Medulla oblongata (tissue), 1 donor: ENCODE results near the gene STRA6.

Experiments
- DNase-seq: peaks from one replicate; pipeline ENCODE4 v3.0.0-alpha.2; 2015; ENCODE audit errors: extremely low spot score

The STRA6 gene

DNA sequence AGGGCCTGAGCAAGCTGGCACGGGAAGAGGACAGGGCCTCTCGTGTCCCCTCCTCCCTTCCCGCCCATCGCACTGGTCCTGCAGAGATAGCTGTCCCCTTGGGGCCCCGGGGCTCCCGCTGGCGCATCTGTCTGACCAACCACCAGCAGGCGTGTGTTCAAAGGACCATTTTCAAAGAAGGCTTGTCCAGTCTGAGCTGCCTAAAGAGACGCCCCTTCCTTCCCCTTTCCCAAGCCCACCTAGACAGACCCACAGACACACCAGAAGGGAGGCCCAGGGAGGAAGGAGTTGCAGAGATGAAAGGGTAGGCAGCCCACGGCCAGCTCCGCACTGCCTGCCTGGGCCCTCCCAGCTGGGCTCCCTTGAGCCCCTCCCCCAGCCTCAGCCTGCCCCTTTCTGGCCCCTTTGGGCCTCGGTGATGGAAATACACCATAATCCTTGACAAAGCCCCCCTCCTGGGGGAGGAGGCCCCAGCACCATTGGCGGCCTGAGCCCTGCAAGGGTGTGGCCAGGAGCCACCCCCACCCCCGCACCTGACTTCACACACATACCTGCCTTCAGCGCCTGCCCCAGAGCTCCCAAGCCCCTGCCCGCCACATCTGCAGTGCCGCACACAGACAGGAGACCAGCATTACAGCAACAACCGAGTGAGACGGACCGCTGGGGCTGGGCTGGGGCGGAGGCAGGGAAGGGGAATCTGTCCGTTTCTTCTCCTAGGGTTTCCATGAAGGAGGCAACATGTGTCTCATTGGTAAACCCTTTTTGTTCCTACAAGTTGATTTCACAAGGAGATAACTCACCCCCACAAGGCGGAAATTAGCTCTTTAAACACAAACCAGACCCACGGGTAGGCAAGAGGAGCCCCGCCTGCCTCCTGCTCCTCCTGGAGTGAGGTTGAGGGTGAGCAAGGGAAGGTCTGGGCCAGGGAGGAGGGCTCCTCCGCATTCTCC is at the start of gene STRA6:
Gene STRA6 (minus strand): TSS at position 336 of the 950 bp plus-strand sequence. CDS start 520 bp downstream, outside the sequence.
- no peak for DNase-seq

GRCh38 chr15:74252291-74252690 is 49.7 kb upstream of the STRA6 start:
- DNase-seq = no peak

DNA sequence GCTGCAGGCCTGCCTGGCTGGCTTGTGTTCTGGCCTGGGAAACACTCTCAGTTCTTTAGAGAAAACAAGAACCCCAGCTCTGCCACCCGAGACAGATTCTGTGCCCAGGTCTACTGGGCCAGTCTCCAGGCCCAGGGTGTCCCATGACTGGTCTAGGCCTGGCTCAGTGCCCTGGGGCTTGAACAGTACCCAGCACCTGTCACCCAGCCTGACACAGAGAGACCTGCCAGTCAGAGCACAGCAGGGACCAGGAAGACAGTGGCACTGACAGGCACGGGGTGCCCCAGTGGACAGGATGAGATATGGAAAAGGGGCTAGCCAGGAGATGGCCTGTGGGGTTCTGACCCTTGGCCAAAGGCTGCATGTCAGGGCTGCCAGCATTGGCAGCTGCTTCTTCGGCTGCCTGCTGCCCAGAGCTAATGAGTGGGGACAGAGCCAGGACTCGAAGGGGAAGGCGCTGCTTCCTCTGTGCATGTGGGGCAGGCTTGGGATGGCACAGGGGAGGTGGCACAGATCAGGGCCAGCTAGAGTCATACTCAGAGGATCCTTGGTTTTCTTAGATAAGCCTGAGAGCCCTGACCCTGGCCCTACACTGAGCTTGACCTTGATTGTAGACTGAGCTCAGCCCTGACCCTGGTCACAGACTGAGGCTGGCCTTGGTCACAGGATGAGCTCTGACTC is 48.7 kb upstream of the STRA6 start:
- DNase-seq = peak; percentile 89

DNA sequence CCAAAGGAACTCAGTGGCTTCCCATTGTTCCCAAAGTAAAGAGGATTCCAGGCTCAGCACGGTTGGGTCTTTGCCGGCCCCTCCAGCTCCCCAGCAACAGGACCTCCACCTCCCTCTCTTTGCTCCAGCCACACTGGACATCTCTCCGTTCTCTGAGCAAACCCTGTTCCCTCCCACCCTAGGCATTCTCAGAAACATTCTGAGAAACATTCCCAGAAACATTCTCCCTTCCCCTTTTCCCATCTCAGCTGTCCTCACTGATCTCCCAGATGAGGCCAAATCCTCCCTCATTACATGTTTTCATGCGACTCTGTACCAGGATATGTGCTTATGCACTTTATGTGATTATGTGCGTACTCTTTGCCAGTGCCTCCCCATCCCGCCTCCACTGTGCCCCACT is 47.7 kb upstream of the STRA6 start:
- DNase-seq = no peak

DNA sequence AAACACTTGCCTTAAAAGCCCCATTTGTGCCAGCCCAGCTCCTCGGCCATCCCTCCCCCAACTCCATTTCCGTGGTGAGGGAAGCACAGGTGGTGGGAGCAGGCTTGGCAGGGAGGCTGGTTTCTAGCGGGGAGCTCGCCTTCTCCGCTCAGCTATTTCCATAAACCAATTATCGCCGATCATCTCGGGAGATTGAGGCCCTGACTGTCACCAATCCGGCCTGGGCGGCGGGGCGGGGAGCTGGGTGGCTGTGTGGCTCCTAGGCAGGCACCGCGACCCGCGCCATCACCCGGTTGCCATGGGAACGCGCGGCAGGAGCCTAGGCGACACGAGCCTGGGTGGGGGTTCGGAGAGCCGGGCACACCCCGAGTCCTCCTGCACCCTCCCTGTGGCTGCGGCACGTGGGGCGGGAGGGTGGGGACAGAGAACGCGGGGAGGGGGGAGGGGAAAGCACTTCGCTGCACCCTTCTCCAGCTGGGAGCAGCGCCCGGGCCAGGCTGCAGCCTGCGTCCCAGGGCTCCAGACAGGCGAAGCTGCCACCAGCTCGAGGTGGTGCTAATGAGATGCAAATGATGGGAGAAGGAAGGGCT is 42.9 kb upstream of the STRA6 start:
- no peak for DNase-seq

- no peak for DNase-seq
These were observed 42.3 kb upstream of the STRA6 start for GRCh38 chr15:74244822-74245341.

DNA sequence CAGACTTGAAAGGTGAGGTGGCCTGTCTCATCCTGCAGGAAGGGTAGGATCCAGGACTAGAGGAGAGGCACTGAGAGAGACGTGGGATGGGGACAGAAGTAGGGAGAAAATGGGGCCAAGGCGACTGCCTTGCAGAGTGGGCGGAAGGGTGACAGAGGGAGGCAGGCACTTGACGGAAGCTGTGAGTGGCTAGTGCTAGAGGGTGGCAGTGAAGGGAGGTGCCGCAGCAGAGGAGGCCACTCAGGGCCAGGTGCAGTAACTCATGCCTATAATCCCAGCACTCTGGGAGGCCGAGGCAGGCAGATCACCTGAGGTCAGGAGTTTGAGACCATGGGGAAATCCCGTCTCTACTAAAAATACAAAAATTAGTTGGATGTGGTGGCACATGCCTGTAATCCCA is 40.8 kb upstream of the STRA6 start:
- DNase-seq = no peak

GRCh38 chr15:74242441-74243185 is 40.0 kb upstream of the STRA6 start:
- no peak for DNase-seq

DNA sequence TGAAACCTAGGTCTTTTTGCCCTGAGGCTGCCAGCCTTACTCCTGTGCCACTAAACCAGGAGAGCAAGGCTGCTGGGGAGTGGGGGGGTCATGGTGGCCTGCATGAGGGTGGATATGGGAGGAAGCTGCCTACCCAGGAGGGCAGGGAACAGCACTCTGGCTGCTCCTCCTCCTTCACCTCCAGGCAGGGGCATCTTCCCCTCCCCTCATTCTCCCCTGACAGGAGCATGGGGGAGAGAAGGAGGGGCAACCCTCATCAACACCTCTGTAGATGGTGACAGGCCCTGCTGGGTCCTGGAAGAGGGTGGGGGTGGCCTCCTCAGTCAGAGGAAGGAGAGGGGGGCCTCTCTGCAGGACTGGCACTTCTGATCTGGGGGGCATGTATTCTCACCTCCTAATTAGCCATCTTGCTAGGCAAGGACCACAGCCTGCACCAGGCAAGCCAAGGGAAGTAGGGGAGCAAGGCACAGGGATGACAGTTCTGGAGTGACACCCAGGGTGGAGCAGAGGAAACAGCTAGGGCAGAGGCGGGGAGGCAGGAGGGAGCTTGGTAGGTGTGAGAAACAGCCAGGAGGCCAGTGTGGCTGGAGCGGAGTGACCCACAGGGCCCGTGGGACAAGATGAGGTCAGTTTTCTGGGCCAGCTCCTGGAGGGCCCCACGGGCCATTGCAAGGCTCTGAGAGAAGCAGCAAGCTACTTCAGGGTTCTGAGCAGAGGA is 38.5 kb upstream of the STRA6 start:
- no peak for DNase-seq

DNA sequence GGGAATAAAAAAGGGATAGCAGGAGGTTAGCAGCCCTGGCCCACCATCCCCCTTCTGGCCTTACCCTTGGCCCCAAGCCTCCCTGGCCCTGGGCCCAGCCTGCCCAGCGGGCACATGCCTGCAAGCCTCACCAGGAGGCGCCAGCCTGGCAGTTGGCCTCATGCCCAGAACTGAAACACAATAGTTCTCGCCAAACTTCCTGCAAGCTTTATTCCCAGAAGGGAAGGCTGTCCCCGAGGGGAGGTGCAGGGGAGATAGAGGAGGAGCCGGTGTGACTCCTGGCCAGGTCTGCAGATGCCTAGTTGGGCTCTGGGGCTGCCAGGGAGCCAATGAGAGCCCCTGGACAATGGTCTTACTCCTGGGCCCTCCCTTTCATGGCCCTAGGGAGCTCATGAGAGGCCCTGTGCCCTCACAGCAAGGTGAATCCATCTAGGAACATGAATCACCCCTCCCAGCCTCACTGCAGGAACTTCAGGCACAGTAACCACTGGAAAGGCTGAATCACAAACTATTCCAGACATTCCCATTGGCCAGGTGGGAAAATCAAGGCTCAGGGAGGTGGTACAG is 37.5 kb upstream of the STRA6 start:
- peak; percentile 90 for DNase-seq

DNA sequence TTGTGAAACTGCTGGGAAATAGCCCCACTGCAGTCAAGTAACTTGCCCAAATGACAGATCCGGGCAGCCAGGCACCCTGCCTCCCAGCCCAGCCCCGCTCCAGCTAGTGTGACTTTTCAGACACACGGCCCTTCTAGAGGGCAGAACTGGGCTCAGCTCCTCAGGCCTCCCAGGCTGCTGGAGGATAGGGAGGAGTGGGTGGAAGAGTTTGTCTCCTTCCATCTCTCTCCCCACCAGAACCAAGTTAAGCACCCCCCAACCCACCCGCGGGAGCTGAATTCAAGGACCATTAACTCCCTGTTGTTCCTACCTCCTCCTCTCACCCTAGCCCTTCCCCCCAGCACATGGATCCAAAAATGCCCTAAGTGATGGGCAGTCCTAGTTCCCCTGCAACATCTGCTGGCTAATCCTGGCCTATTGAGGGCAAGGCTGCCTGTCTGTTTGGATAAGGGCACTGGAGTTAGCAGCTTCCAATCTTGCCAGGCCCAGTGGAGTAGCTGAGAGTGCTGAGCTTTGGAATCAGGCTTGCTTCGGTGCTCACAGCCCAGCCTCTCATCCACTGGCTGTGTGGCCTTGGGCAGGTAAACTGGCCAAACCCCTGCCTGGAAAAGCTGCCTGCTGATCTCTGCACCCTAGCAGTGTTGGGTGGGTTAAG is 36.6 kb upstream of the STRA6 start:
- DNase-seq = no peak

GRCh38 chr15:74235962-74236361 is 33.4 kb upstream of the STRA6 start, which contains the start of gene CCDC33:
CCDC33 (plus strand) TSS chr15:74236326; CDS start chr15:74236720, 394 bp downstream.
- no peak for DNase-seq

GRCh38 chr15:74234598-74234875 is 31.9 kb upstream of the STRA6 start:
- DNase-seq = no peak

- no peak for DNase-seq
These were observed 31.4 kb upstream of the STRA6 start for GRCh38 chr15:74233851-74234597.

DNA sequence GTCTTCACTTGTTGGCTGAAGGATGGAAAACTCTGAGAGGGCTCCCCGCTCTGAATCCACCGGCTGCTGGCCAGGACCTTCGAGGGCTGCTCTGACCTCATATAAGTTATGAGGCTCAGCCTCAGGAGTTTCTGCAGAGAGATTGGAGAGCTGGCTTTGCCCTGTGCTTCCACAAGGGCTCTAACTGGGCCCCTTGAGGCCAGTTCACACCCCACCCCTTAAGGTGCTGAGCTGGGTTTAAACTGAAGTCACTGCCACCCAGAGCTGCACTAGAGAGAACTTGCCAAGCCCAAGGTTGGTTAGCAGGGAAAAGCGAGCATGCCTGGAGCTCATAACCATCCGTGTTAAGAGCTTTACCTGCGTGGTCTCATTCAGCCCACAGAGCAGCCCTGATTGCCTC is 30.8 kb upstream of the STRA6 start:
- no peak for DNase-seq

GRCh38 chr15:74231475-74231874 is 28.9 kb upstream of the STRA6 start:
- no peak for DNase-seq

- DNase-seq = no peak
These were observed 27.1 kb upstream of the STRA6 start for GRCh38 chr15:74229686-74230085.

DNA sequence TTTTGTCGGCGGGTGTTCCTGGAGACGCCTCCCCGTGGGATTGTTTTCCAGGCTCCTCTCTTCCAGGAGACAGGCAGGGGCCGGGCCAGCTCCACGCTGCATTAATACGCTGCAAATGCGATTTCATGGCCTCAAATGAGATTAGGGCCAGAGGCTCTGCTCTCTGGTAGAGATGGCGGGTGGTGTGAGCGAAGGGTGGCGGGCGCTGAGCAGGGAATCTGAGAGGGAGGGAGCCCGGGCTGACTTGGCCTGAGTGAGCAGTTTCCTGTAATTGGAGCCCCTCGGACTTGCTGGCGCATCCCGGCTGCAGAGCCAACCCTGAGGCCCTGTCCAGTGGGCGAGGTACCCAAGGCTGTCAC is 26.1 kb upstream of the STRA6 start:
- no peak for DNase-seq

DNA sequence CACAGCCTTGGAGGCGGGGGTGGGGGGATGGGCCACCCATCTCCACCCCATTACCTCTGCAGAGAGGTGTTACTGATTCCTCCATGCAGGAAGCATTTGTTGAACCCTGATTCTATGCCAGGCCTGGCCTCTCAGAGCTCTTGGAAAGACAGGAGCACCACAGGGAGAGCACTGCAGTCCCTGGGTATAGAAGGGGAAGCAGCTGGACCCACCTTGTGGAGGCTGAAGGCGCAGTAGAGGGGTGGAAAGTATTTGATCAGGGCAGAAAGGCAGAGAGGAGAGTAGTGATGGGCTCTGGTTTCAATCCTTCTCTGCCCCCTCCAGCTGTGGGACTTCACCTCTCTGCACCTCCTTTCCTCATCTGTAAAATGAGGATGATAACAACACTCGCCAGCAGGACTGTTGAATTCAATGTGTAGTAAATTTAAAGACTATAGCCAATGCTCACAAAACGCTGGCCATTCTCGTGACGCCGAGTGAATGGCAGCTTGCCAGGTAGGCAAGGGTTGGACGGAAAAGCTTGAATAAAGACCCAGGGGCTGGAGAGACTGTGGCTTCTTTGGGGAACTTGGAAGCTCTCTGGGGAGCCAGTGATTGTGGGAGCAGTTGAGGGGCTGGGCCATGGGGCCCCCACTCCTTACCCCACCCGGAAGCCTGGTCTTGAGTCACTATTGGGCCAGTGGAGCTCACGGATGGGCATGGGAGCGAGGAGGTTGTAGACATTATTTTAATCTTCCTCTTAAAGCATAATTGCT is 25.6 kb upstream of the STRA6 start:
- no peak for DNase-seq
